IMR-90 (cell line): ENCODE data around the gene SLC6A3.

Experiments used
- BHLHE40 ChIP-seq: fragments of 150-350 bp; IDR thresholded peaks from 2 replicates; pipeline ENCODE4 v1.6.1; 2016; ENCODE audit warnings: mild to moderate bottlenecking, low read depth, low read length
- CTCF ChIP-seq: conservative IDR thresholded peaks from 2 replicates; pipeline ENCODE4 v1.5.1; 2012; ENCODE audit warnings: mild to moderate bottlenecking, low read depth, low read length, improper control_type of control experiment
- FOS ChIP-seq: fragments of 150-350 bp; IDR thresholded peaks from 2 replicates; pipeline ENCODE4 v1.6.1; 2016; ENCODE audit warnings: low read depth, low read length
- MAFK ChIP-seq: IDR thresholded peaks from 2 replicates; pipeline ENCODE4 v1.6.1; 2012; ENCODE audit warnings: low read depth, low read length, improper control_type of control experiment
- POLR2A ChIP-seq: IDR thresholded peaks from 2 replicates; pipeline ENCODE4 v1.6.1; 2012; ENCODE audit warnings: mild to moderate bottlenecking, low read depth, low read length
- RAD21 ChIP-seq: IDR thresholded peaks from 2 replicates; pipeline ENCODE4 v1.6.1; 2012; ENCODE audit warnings: low read length, improper control_type of control experiment
- RFX5 ChIP-seq: IDR thresholded peaks from 2 replicates; pipeline ENCODE4 v1.8.0; 2012; ENCODE audit warnings: low read depth, mild to moderate bottlenecking, low read length, moderate library complexity
- SMC3 ChIP-seq: fragments of 150-350 bp; IDR thresholded peaks from 2 replicates; pipeline ENCODE4 v1.6.1; 2016; ENCODE audit warnings: low read depth, mild to moderate bottlenecking, antibody characterized with exemption, low read length, moderate library complexity
- USF2 ChIP-seq: fragments of 150-350 bp; IDR thresholded peaks from 2 replicates; pipeline ENCODE4 v1.6.1; 2017; ENCODE audit warnings: mild to moderate bottlenecking, antibody characterized with exemption, low read length, low read depth

DNA sequence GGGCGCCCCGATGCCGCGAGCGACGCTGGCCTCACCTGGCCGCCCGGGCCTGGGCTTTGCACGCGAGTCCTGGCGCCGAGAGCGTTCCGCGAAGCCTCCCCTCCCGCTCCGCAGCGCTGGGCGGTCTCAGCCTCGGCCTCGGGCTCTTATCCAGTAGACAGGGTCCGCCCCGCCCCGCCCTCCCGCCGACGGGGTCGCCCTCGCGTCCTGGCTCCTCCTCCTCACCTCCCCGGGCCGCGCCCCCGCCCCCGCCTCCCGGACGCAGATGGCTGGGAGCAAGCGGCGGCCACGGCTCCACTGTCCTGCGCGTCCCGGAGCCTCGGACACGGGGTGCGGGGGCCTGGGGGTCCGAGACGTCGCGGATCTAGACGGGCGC lies at the start of gene SLC6A3:
- TF ChIP-seq CTCF (no peak), RFX5 (no peak), USF2 (no peak), BHLHE40 (no peak), MAFK (no peak), POLR2A (no peak), FOS (no peak), RAD21 (no peak), SMC3 (no peak)
